Calu3 (cell line): ENCODE results near the gene ITGA7. TPM values are rescaled to one million over a fixed set of nuclear protein-coding genes. Genes with fewer than 3 reads are reported as not detected.

Experiments
- BruUV-seq: library from RNA; stranded (reverse); fragments of 400-500 nt; replicated peaks from 2 replicates; lab custom pipeline; 2021; lab: Mats Ljungman, UMichigan
- CTCF ChIA-PET: fragments of 300-600 bp; sonication (Branson Sonifier 250); formaldehyde crosslinking; loops from one replicate; lab custom pipeline; 2022; ENCODE audit warnings: antibody characterized with exemption; lab: Charles Lee
- DNase-seq: peaks from one replicate; pipeline ENCODE4 v3.0.0; 2022
- H3K27ac Mint-ChIP-seq: one replicate; pipeline ENCODE4 v1.8.0; 2022; ENCODE audit warnings: mixed read lengths; ENCODE audit not compliant: unreplicated experiment
- H3K27me3 Mint-ChIP-seq: one replicate; pipeline ENCODE4 v1.8.0; 2022; ENCODE audit warnings: mixed read lengths; ENCODE audit not compliant: unreplicated experiment
- H3K36me3 Mint-ChIP-seq: one replicate; pipeline ENCODE4 v1.8.0; 2022; ENCODE audit warnings: mild to moderate bottlenecking, moderate library complexity, mixed read lengths; ENCODE audit not compliant: insufficient read depth, unreplicated experiment
- H3K4me1 Mint-ChIP-seq: one replicate; pipeline ENCODE4 v1.8.0; 2022; ENCODE audit warnings: mild to moderate bottlenecking, low read depth, mixed read lengths; ENCODE audit not compliant: unreplicated experiment
- H3K4me3 Mint-ChIP-seq: one replicate; pipeline ENCODE4 v1.8.0; 2022; ENCODE audit warnings: mild to moderate bottlenecking, low read depth, moderate library complexity, mixed read lengths; ENCODE audit not compliant: unreplicated experiment
- H3K9me3 Mint-ChIP-seq: one replicate; pipeline ENCODE4 v1.8.0; 2022; ENCODE audit warnings: low read depth, mixed read lengths; ENCODE audit not compliant: unreplicated experiment
- intact Hi-C: fragments of 100-400 bp; cut with micrococcal nuclease; formaldehyde crosslinking; loops from one replicate; pipeline ENCODE4 v1.10.0; 2022; ENCODE audit not compliant: unreplicated experiment
- total RNA-seq: library from RNA; stranded (reverse); gene quantifications from 2 replicates; pipeline ENCODE4 v1.2.3, GENCODE V29; 2022
- TF ChIP-seq, protein P1 (sequence below): fragments of 200-600 bp; IDR thresholded peaks from one replicate; pipeline ENCODE4 v1.8.0; 2022; ENCODE audit warnings: antibody characterized with exemption; ENCODE audit not compliant: unreplicated experiment

The ITGA7 gene
- total RNA-seq, 1 experiment from 2014 or later, result 5.9 TPM

DNA sequence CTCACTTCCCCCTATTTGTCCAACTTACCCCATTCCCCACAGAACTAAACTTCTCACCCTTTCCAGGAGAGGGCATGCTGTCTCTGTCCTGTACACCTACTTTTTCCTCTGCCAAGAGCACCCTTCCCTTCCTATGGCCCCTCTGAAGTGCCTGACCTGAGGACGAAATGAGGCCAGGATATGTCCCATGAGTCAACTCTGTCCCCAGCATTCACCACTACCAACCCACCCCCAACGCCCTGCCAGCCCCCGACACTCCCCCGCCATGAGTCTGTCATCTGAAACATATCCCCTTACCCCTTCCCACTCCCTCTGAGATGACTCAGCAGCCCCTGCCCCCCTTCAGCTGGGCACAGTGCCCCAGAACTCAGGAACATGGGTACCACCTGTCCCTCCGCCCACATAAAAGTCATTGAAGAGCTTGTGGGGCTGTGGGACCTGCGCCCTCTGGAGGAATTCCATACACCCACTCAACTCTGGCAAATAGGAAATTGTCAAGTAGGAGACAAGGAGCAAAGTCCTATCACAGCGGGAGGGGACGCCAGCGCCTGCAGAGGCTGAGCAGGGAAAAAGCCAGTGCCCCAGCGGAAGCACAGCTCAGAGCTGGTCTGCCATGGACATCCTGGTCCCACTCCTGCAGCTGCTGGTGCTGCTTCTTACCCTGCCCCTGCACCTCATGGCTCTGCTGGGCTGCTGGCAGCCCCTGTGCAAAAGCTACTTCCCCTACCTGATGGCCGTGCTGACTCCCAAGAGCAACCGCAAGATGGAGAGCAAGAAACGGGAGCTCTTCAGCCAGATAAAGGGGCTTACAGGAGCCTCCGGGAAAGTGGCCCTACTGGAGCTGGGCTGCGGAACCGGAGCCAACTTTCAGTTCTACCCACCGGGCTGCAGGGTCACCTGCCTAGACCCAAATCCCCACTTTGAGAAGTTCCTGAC lies 26.3 kb downstream of the ITGA7 start:
- H3K27ac Mint-ChIP-seq, result peak overlapping the region; percentile 68
- BruUV-seq, result no TSS peak
- H3K36me3 Mint-ChIP-seq, result peaks cover 30% of the 10 kb centered on the region
- H3K4me1 Mint-ChIP-seq, result peaks cover 30% of the 10 kb centered on the region
- no peaks in the 10 kb centered on the region for H3K27me3 Mint-ChIP-seq
- intact Hi-C loops, result loop anchor here (1.0 to 5.0 kb wide), 3 partner anchors 23 to 56 kb away; partner anchors contain the start of gene RDH5
- DNase-seq, result peak; percentile 87
- CTCF ChIA-PET, result interaction anchor here (0.6 to 2.7 kb wide), 24 partner anchors 8 to 844 kb away, joined by 3 to 76 read pairs (median 4); partner anchors contain the start of genes BLOC1S1, CD63, DNAJC14 and ERBB3
- no peaks in the 10 kb centered on the region for H3K9me3 Mint-ChIP-seq
- H3K4me3 Mint-ChIP-seq, result peak overlapping the region; percentile 87
- TF ChIP-seq, protein P1, sequence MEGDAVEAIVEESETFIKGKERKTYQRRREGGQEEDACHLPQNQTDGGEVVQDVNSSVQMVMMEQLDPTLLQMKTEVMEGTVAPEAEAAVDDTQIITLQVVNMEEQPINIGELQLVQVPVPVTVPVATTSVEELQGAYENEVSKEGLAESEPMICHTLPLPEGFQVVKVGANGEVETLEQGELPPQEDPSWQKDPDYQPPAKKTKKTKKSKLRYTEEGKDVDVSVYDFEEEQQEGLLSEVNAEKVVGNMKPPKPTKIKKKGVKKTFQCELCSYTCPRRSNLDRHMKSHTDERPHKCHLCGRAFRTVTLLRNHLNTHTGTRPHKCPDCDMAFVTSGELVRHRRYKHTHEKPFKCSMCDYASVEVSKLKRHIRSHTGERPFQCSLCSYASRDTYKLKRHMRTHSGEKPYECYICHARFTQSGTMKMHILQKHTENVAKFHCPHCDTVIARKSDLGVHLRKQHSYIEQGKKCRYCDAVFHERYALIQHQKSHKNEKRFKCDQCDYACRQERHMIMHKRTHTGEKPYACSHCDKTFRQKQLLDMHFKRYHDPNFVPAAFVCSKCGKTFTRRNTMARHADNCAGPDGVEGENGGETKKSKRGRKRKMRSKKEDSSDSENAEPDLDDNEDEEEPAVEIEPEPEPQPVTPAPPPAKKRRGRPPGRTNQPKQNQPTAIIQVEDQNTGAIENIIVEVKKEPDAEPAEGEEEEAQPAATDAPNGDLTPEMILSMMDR, result peak; percentile 55

DNA sequence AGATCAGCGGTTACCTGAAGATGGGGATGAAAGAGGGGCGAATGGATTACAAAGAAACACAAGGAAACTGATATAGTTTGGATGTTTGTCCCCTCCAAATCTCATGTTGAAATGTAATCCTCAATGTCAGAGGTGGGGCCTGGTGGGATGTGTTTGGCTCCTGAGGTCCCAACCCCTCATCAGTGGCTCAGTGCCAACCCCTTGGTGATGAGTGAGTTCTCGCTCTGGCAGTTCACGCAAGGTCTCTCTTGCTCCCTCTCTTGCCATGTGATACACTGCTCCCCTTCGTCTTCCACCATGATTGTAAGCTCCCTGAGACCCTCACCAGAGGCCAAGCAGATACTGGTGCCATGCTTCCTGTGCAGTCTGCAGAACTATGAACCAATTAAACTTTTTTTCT lies 28.0 kb downstream of the ITGA7 start:
- CTCF ChIA-PET, result no interaction called here
- no peak overlapping the region for H3K27ac Mint-ChIP-seq
- H3K36me3 Mint-ChIP-seq, result peaks cover 25% of the 10 kb centered on the region
- DNase-seq, result no peak
- H3K4me3 Mint-ChIP-seq, result no peak overlapping the region
- H3K4me1 Mint-ChIP-seq, result peaks cover 30% of the 10 kb centered on the region
- TF ChIP-seq, protein P1, result no peak
- intact Hi-C loops, result loop anchor here (2.0 to 5.0 kb wide), 2 partner anchors 21 to 58 kb away; no protein-coding TSS in a partner anchor
- BruUV-seq, result no TSS peak
- no peaks in the 10 kb centered on the region for H3K9me3 Mint-ChIP-seq
- H3K27me3 Mint-ChIP-seq, result no peaks in the 10 kb centered on the region

DNA sequence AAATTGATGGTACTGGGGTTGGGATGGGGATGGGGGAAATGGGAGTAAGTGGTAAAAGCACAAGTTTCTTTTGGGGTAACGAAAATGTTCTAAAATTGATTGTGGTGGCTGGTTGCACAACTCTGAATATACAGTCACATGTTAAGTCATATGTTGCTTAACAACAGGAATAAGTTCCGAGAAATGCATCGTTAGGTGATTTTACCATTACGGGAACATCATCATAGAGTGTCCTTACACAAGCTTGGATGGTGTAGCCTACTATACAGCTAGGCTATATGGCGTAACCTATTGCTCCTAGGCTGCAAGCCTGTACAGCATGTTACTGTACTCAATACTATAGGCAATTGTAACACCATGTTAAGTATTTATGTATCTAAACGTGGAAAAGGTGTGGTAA lies 31.0 kb downstream of the ITGA7 start:
- TF ChIP-seq, protein P1, result no peak
- H3K4me1 Mint-ChIP-seq, result peaks cover 20% of the 10 kb centered on the region
- no peak for DNase-seq
- peaks cover 12% of the 10 kb centered on the region for H3K27me3 Mint-ChIP-seq
- BruUV-seq, result no TSS peak
- no peaks in the 10 kb centered on the region for H3K9me3 Mint-ChIP-seq
- intact Hi-C loops, result no loop called here
- no peak overlapping the region for H3K4me3 Mint-ChIP-seq
- H3K36me3 Mint-ChIP-seq, result peaks cover 11% of the 10 kb centered on the region
- CTCF ChIA-PET, result interaction anchor here (0.9 kb wide), 2 partner anchors 44 to 62 kb away, joined by 3 to 4 read pairs; partner anchors contain the start of gene RDH5
- no peak overlapping the region for H3K27ac Mint-ChIP-seq

DNA sequence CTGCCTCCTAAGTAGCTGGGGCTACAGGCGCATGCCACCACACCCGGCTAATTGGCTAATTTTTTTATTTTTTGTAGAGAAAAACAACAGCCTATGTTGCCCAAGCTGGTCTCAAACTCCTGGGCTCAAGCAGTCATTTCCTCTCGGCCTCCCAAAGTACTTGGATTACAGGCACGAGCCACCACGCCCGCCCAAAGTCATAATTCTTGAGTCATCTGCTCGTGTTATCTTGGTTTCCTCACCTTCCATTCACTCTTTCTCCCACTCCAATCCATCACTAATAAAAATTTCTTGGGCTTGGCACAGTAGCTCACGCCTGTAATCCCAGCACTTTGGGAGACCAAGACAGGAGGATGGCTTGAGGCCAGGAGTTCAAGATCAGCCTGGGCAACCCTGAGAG lies 32.0 kb downstream of the ITGA7 start:
- peaks cover 5% of the 10 kb centered on the region for H3K36me3 Mint-ChIP-seq
- intact Hi-C loops, result no loop called here
- CTCF ChIA-PET, result interaction anchor here (0.9 kb wide), 1 partner anchor 63 kb away, joined by 3 read pairs; no protein-coding TSS in a partner anchor
- peaks cover 12% of the 10 kb centered on the region for H3K27me3 Mint-ChIP-seq
- TF ChIP-seq, protein P1, result no peak
- no peak overlapping the region for H3K4me3 Mint-ChIP-seq
- H3K9me3 Mint-ChIP-seq, result no peaks in the 10 kb centered on the region
- no peak for DNase-seq
- H3K27ac Mint-ChIP-seq, result no peak overlapping the region
- peaks cover 10% of the 10 kb centered on the region for H3K4me1 Mint-ChIP-seq
- no TSS peak for BruUV-seq
